Vagina (tissue), 2 donors: ENCODE results near the gene ENGASE.

ENCODE experiments used
- POLR2A ChIP-seq, 2 donors: fragments of 450-650 bp; IDR thresholded peaks; one replicate each; pipeline ENCODE4 v1.6.1; 2017; ENCODE audit warnings: antibody characterized with exemption in 2 of 2, mild to moderate bottlenecking in 2 of 2, moderate library complexity in 2 of 2
- TF ChIP-seq, protein P1 (sequence below), 3 experiments: fragments of 450-650 bp in 2 of 3; fragments of 200-600 bp in 1 of 3; sonication (generic) in 1 of 3; IDR thresholded peaks; one replicate each; pipeline ENCODE4 v1.5.1; 2017 to 2019; ENCODE audit warnings: antibody characterized with exemption in 3 of 3, mild to moderate bottlenecking in 2 of 3, moderate library complexity in 2 of 3

DNA sequence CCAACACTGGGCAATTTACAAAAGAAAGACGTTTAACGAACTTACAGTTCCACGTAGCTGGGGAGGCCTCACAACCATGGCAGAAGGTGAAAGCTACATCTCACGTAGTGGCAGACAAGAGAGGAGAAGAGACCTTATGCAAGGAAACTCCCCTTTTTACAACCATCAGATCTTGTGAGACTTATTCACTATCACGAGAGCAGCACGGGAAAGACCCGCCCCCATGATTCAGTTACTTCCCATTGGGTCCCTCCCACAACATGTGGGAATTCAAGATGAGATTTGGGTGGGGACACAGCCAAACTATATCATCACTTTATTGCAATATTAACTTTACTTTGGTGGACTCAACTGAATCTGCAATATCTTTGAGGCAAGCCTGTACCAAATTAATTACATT is 11.9 kb upstream of the ENGASE start:
- TF ChIP-seq, protein P1, sequence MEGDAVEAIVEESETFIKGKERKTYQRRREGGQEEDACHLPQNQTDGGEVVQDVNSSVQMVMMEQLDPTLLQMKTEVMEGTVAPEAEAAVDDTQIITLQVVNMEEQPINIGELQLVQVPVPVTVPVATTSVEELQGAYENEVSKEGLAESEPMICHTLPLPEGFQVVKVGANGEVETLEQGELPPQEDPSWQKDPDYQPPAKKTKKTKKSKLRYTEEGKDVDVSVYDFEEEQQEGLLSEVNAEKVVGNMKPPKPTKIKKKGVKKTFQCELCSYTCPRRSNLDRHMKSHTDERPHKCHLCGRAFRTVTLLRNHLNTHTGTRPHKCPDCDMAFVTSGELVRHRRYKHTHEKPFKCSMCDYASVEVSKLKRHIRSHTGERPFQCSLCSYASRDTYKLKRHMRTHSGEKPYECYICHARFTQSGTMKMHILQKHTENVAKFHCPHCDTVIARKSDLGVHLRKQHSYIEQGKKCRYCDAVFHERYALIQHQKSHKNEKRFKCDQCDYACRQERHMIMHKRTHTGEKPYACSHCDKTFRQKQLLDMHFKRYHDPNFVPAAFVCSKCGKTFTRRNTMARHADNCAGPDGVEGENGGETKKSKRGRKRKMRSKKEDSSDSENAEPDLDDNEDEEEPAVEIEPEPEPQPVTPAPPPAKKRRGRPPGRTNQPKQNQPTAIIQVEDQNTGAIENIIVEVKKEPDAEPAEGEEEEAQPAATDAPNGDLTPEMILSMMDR (IDR thresholded peaks at IDR 0.05): no peak
- TF ChIP-seq POLR2A (IDR thresholded peaks at IDR 0.05): no peak
